A673 (cell line): ENCODE measurements around the gene LSM3. TPM values are rescaled to one million over a fixed set of nuclear protein-coding genes. Genes with fewer than 3 reads are reported as not detected.

Experiments
- BruUV-seq: library from RNA; stranded (reverse); fragments of 400-500 nt; replicated peaks from 2 replicates; lab custom pipeline; 2021; lab: Mats Ljungman, UMichigan
- CTCF ChIA-PET: fragments of 300-600 bp; sonication (Branson Sonifier 250); formaldehyde crosslinking; loops from one replicate; lab custom pipeline; 2022; ENCODE audit warnings: antibody characterized with exemption; lab: Charles Lee
- POLR2A ChIA-PET: fragments of 300-600 bp; sonication (Branson Sonifier 250); formaldehyde crosslinking; loops from one replicate; lab custom pipeline; 2022; ENCODE audit warnings: antibody characterized with exemption; ENCODE audit not compliant: low non-redundant PET; lab: Charles Lee
- DNase-seq: peaks from one replicate; pipeline ENCODE4 v3.0.0-alpha.2; 2015; ENCODE audit warnings: low spot score
- H3K27ac ChIP-seq: fragments of 200-600 bp; sonication (generic); 2 replicates; pipeline ENCODE4 v1.5.1; 2016; ENCODE audit warnings: mixed run types, low read depth, mild to moderate bottlenecking, mixed read lengths, antibody characterized with exemption, low read length; ENCODE audit not compliant: poor library complexity, severe bottlenecking
- H3K27me3 ChIP-seq: fragments of 200-600 bp; sonication (generic); replicated peaks from 2 replicates; pipeline ENCODE4 v1.6.1; 2017; ENCODE audit warnings: mixed run types, low read depth, mild to moderate bottlenecking, mixed read lengths, antibody characterized with exemption, low read length; ENCODE audit not compliant: insufficient read depth, poor library complexity
- H3K36me3 ChIP-seq: fragments of 200-600 bp; sonication (generic); 2 replicates; pipeline ENCODE4 v1.6.1; 2016; ENCODE audit warnings: mixed run types, mild to moderate bottlenecking, mixed read lengths, antibody characterized with exemption, low read length; ENCODE audit not compliant: insufficient read depth, poor library complexity, severe bottlenecking
- H3K4me1 ChIP-seq: fragments of 200-600 bp; sonication (generic); 2 replicates; pipeline ENCODE4 v1.6.1; 2017; ENCODE audit warnings: mixed run types, mild to moderate bottlenecking, mixed read lengths, antibody characterized with exemption, low read length; ENCODE audit not compliant: insufficient read depth, poor library complexity, severe bottlenecking
- H3K4me3 ChIP-seq: fragments of 200-600 bp; sonication (generic); 2 replicates; pipeline ENCODE4 v1.5.1; 2016; ENCODE audit warnings: low read depth, mixed run types, mild to moderate bottlenecking, mixed read lengths, low read length; ENCODE audit not compliant: poor library complexity, severe bottlenecking
- H3K9me3 ChIP-seq: fragments of 200-600 bp; sonication (generic); 2 replicates; pipeline ENCODE4 v1.6.1; 2016; ENCODE audit warnings: mixed run types, low read depth, mild to moderate bottlenecking, mixed read lengths, antibody characterized with exemption, low read length; ENCODE audit not compliant: poor library complexity, severe bottlenecking
- CTCF ChIP-seq: fragments of 300-800, 200-600 bp; sonication (generic); conservative IDR thresholded peaks from 2 replicates; pipeline ENCODE4 v1.5.1; 2017; ENCODE audit warnings: low read depth, mild to moderate bottlenecking, antibody characterized with exemption, low read length, moderate library complexity, mixed read lengths
- EZH2 ChIP-seq: fragments of 200-600 bp; sonication (generic); IDR thresholded peaks from 2 replicates; pipeline ENCODE4 v1.6.1; 2017; ENCODE audit warnings: borderline replicate concordance, low read depth, mild to moderate bottlenecking, mixed read lengths, antibody characterized with exemption, low read length; ENCODE audit not compliant: poor library complexity, severe bottlenecking
- intact Hi-C: fragments of 100-400 bp; cut with micrococcal nuclease; formaldehyde crosslinking; loops from one replicate; pipeline ENCODE4 v1.10.0; 2022; ENCODE audit not compliant: unreplicated experiment
- total RNA-seq: library from RNA; stranded (reverse); gene quantifications from 2 replicates; pipeline ENCODE4 v1.2.3, GENCODE V29; 2021

The LSM3 gene
- total RNA-seq, 1 experiment from 2014 or later: 29.4 TPM

DNA sequence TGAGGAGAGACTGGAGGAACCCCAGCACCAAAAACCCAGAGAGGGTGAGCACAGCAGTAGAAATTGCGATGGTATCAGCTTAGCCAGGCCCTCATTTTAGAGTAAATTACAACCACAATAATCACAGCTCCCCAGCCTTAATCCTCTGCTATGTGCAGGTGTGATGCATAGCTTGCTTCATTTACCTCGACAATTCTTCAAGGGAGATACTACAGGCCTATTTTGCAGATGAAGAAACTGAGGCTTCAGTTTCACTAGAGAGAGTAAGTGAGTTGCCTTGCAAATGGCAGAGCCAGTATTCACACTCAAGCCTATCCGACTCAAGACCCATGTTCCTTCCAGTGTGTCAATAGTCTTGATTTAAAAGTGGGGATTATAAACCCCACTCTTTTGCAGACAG, 33.4 kb downstream of the LSM3 start:
- no TSS peak for BruUV-seq
- ChIA-PET CTCF (interaction anchor here (2.7 kb wide), 1 partner anchor 9 kb away, joined by 10 read pairs; no protein-coding TSS in a partner anchor), POLR2A (no interaction called here)
- DNase-seq: no peak
- Histone ChIP-seq H3K27me3 (no peaks in the 10 kb centered on the region), H3K4me1 (no peaks in the 10 kb centered on the region), H3K36me3 (no peaks in the 10 kb centered on the region), H3K27ac (no peak overlapping the region), H3K9me3 (no peaks in the 10 kb centered on the region), H3K4me3 (no peak overlapping the region)
- intact Hi-C loops: no loop called here
- TF ChIP-seq EZH2: no peak

GRCh38 chr3:14213066-14213774, 34.6 kb downstream of the LSM3 start:
- CTCF ChIA-PET: interaction anchor here (2.7 kb wide), 1 partner anchor 10 kb away, joined by 10 read pairs; no protein-coding TSS in a partner anchor
- H3K4me3 ChIP-seq: no peak overlapping the region
- no peaks in the 10 kb centered on the region for H3K4me1 ChIP-seq
- H3K9me3 ChIP-seq: no peaks in the 10 kb centered on the region
- H3K27me3 ChIP-seq: no peaks in the 10 kb centered on the region
- DNase-seq: no peak
- no TSS peak for BruUV-seq
- intact Hi-C loops: no loop called here
- POLR2A ChIA-PET: no interaction called here
- TF ChIP-seq CTCF (no peak), EZH2 (no peak)
- H3K27ac ChIP-seq: no peak overlapping the region
- no peaks in the 10 kb centered on the region for H3K36me3 ChIP-seq

DNA sequence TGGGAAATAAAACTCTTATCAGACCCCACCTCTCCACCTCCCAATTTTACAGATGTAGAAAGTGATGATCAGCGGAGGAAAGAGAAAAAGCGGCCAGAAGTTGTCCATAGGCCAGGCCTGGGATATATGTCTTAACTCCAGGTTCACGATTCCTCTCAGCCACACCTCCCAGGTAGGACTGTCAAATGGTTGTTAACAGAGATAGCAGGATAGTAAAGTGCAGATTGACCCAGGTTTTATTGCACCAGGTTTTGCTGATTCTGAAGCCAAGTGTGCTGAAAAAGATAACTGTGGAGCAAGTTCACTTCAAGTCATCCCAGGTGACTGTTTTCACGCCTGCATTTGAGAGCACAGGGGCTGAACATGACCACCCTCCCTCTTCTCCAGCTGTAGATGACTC, 36.1 kb downstream of the LSM3 start:
- no peak overlapping the region for H3K4me3 ChIP-seq
- H3K27ac ChIP-seq: no peak overlapping the region
- intact Hi-C loops: no loop called here
- no peak for TF ChIP-seq CTCF
- no peak for TF ChIP-seq EZH2
- ChIA-PET POLR2A (no interaction called here), CTCF (no interaction called here)
- no peaks in the 10 kb centered on the region for H3K27me3 ChIP-seq
- H3K9me3 ChIP-seq: no peaks in the 10 kb centered on the region
- DNase-seq: no peak
- no peaks in the 10 kb centered on the region for H3K4me1 ChIP-seq
- no peaks in the 10 kb centered on the region for H3K36me3 ChIP-seq
- no TSS peak for BruUV-seq
